ENCODE results near the gene ERO1A. TPM values are rescaled to one million over a fixed set of nuclear protein-coding genes. Genes with fewer than 3 reads are reported as not detected.
A peak's percentile ranks its signal among the peaks of the same experiment; 100 is the strongest.

ERO1A gene
- total and polyA plus RNA-seq, 2 of the 4 experiments (the other 2 are of a cell fraction): 29.7 to 44.6 TPM

DNA sequence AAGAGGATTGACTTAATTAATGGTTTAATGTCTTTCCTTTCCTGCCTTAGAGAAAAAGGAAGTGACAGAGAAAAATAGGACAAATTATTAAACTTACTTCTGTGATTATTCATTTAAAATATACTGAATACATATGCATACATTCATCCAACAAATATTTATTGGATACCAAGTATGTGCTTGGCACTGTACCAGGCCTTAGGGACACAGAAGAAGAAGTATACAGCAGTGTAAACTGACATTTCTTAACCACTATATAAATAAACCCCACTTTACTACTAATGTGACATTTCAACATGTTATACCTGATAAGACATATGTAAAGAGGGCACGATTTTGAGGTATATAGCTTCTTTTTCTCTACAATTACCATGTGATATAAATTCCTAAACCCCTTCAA lies 53.6 kb downstream of the ERO1A start:
- Histone ChIP-seq H2BK5ac (ENCODE audit: low read depth, low read length, poor library complexity, severe bottlenecking) (no peak overlapping the region), H3K4ac (ENCODE audit: low read depth, low read length) (no peak overlapping the region), H3K9me3 (ENCODE audit: control insufficient read depth, insufficient read depth, low read length) (peaks cover 2% of the 10 kb centered on the region; the same call in 1 of the 2 replicates), H2BK20ac (ENCODE audit: low read depth, low read length) (no peak overlapping the region), H3K9ac (ENCODE audit: low read depth, low read length) (no peak overlapping the region), H2BK120ac (ENCODE audit: low read depth, low read length) (no peak overlapping the region), H2BK15ac (ENCODE audit: low read depth, low read length) (no peak overlapping the region), H3K4me2 (ENCODE audit: low read depth, low read length) (no peak overlapping the region), H3K27me3 (ENCODE audit: control insufficient read depth, insufficient read depth, low read length) (no peaks in the 10 kb centered on the region), H2AK9ac (replicated peaks; ENCODE audit: low read depth, low read length, poor library complexity) (no peak overlapping the region), H3K4me1 (ENCODE audit: control insufficient read depth, insufficient read depth, low read length) (no peaks in the 10 kb centered on the region), H3K9me1 (ENCODE audit: insufficient read depth, low read length) (no peaks in the 10 kb centered on the region; the same call in 1 of the 2 replicates), H4K5ac (ENCODE audit: low read depth, low read length) (no peak overlapping the region), H3K36me3 (ENCODE audit: control insufficient read depth, insufficient read depth, low read length) (peaks cover 15% of the 10 kb centered on the region), H4K20me1 (ENCODE audit: insufficient read depth, low read length) (no peaks in the 10 kb centered on the region), H3K56ac (ENCODE audit: extremely low read depth, insufficient read depth, low read length) (no peak overlapping the region), H3K4me3 (ENCODE audit: insufficient read depth, low read depth, low read length) (no peak overlapping the region), H2AK5ac (ENCODE audit: low read depth, low read length) (no peak overlapping the region), H3K23ac (ENCODE audit: low read depth, low read length) (no peak overlapping the region), H3K18ac (ENCODE audit: low read depth, low read length) (no peak overlapping the region), H2AFZ (replicated peaks; ENCODE audit: low read length, poor library complexity) (no peak overlapping the region), H3K27ac (ENCODE audit: insufficient read depth, low read length) (no peak overlapping the region), H3K79me1 (ENCODE audit: low read depth in 1 of 2, low read length in 2 of 2) (no peaks in the 10 kb centered on the region), H4K8ac (ENCODE audit: low read depth in 2 of 2, low read length in 2 of 2) (no peak overlapping the region), H3K14ac (replicated peaks; ENCODE audit: low read depth, low read length) (no peak overlapping the region), H4K91ac (ENCODE audit: insufficient read depth, low read depth, low read length) (no peak overlapping the region)
- CTCF ChIA-PET: no interaction called here
- dilution Hi-C loops (cut with HindIII; ENCODE audit: low sequenced_read_pairs, unreplicated experiment): no loop called here
- DNase-seq (peak; percentile 1), ATAC-seq (ENCODE audit: low read depth) (no peak)
- WGBS, 2 experiments (ENCODE audit: extremely low coverage in 2 of 2, insufficient read length in 1 of 2): no CpG with 5 or more reads among the region's 1 CpG
- in situ Hi-C loops (cut with MboI; ENCODE audit: low sequenced_read_pairs): no loop called here
- BruUV-seq (replicated peaks): no TSS peak
- intact Hi-C loops (cut with micrococcal nuclease): no loop called here
- TF ChIP-seq BHLHE40 (IDR thresholded peaks at IDR 0.05; ENCODE audit: low read depth, low read length): no peak
- no peak for TF ChIP-seq CEBPB (IDR thresholded peaks at IDR 0.05; ENCODE audit: low read depth, low read length)
- no peak for TF ChIP-seq MAZ (IDR thresholded peaks at IDR 0.05; ENCODE audit: borderline replicate concordance, low read depth, low read length)
- TF ChIP-seq CHD1 (IDR thresholded peaks at IDR 0.05; ENCODE audit: low read depth, low read length): no peak
- TF ChIP-seq, protein P1, sequence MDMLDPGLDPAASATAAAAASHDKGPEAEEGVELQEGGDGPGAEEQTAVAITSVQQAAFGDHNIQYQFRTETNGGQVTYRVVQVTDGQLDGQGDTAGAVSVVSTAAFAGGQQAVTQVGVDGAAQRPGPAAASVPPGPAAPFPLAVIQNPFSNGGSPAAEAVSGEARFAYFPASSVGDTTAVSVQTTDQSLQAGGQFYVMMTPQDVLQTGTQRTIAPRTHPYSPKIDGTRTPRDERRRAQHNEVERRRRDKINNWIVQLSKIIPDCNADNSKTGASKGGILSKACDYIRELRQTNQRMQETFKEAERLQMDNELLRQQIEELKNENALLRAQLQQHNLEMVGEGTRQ (IDR thresholded peaks at IDR 0.05; ENCODE audit: low read depth, low read length): no peak
- TF ChIP-seq FOS (IDR thresholded peaks at IDR 0.05; ENCODE audit: low read depth, low read length): no peak
- no peak for TF ChIP-seq SMC3 (IDR thresholded peaks at IDR 0.05; ENCODE audit: low read depth, low read length)
- TF ChIP-seq NFE2L2 (IDR thresholded peaks at IDR 0.05; ENCODE audit: low read depth, low read length): no peak
- no peak for TF ChIP-seq RFX5 (IDR thresholded peaks at IDR 0.05; ENCODE audit: low read depth, low read length)
- TF ChIP-seq, protein P2, sequence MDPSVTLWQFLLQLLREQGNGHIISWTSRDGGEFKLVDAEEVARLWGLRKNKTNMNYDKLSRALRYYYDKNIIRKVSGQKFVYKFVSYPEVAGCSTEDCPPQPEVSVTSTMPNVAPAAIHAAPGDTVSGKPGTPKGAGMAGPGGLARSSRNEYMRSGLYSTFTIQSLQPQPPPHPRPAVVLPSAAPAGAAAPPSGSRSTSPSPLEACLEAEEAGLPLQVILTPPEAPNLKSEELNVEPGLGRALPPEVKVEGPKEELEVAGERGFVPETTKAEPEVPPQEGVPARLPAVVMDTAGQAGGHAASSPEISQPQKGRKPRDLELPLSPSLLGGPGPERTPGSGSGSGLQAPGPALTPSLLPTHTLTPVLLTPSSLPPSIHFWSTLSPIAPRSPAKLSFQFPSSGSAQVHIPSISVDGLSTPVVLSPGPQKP (IDR thresholded peaks at IDR 0.05; ENCODE audit: borderline replicate concordance, low read depth, low read length): no peak
- TF ChIP-seq, protein P3, sequence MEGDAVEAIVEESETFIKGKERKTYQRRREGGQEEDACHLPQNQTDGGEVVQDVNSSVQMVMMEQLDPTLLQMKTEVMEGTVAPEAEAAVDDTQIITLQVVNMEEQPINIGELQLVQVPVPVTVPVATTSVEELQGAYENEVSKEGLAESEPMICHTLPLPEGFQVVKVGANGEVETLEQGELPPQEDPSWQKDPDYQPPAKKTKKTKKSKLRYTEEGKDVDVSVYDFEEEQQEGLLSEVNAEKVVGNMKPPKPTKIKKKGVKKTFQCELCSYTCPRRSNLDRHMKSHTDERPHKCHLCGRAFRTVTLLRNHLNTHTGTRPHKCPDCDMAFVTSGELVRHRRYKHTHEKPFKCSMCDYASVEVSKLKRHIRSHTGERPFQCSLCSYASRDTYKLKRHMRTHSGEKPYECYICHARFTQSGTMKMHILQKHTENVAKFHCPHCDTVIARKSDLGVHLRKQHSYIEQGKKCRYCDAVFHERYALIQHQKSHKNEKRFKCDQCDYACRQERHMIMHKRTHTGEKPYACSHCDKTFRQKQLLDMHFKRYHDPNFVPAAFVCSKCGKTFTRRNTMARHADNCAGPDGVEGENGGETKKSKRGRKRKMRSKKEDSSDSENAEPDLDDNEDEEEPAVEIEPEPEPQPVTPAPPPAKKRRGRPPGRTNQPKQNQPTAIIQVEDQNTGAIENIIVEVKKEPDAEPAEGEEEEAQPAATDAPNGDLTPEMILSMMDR (conservative IDR thresholded peaks at IDR 0.05; ENCODE audit: low read depth, low read length): no peak
- POLR2A ChIA-PET (ENCODE audit: unreplicated experiment): no interaction called here
